Panc1 (cell line): ENCODE results near the gene CADPS2. TPM values are rescaled to one million over a fixed set of nuclear protein-coding genes. Genes with fewer than 3 reads are reported as not detected.

ENCODE experiments used
- ATAC-seq: fragments of 200-7000 bp; cut with Tn5 transposase; 2 replicates; pipeline ENCODE4 v1.9.1; 2020; ENCODE audit warnings: mild to moderate bottlenecking, moderate library complexity
- BruUV-seq: library from RNA; stranded (reverse); fragments of 400-500 nt; replicated peaks from 2 replicates; lab custom pipeline; 2021; lab: Mats Ljungman, UMichigan
- CTCF ChIA-PET: fragments of 300-600 bp; sonication (Branson Sonifier 250); formaldehyde crosslinking; loops from one replicate; lab custom pipeline; 2022; ENCODE audit warnings: antibody characterized with exemption; lab: Charles Lee
- POLR2A ChIA-PET: fragments of 300-600 bp; sonication (Branson Sonifier 250); formaldehyde crosslinking; loops from one replicate; lab custom pipeline; 2022; ENCODE audit warnings: antibody characterized with exemption; lab: Charles Lee
- DNase-seq: peaks from one replicate; pipeline ENCODE4 v3.0.0-alpha.2; 2010; ENCODE audit warnings: low read depth, low spot score
- H3K27ac ChIP-seq: 2 replicates; pipeline ENCODE4 v1.5.1; 2011; ENCODE audit warnings: mild to moderate bottlenecking, low read length, inconsistent platforms
- H3K27me3 ChIP-seq: fragments of 200-500 bp; sonication (Bioruptor generic); 2 replicates; pipeline ENCODE4 v1.6.0; 2014; ENCODE audit warnings: low read length, inconsistent platforms; ENCODE audit not compliant: control insufficient read depth, insufficient read depth
- H3K36me3 ChIP-seq: fragments of 200-500 bp; sonication (Bioruptor generic); 2 replicates; pipeline ENCODE4 v1.5.1; 2014; ENCODE audit warnings: inconsistent platforms, mild to moderate bottlenecking, low read length, moderate library complexity; ENCODE audit not compliant: control insufficient read depth, insufficient read depth
- H3K4me1 ChIP-seq: 2 replicates; pipeline ENCODE4 v1.5.1; 2011; ENCODE audit warnings: inconsistent platforms, mild to moderate bottlenecking, low read length, moderate library complexity; ENCODE audit not compliant: control insufficient read depth, insufficient read depth
- H3K4me3 ChIP-seq, 2 experiments: 2 replicates each; pipeline ENCODE4 v1.5.1; 2011 to 2012; ENCODE audit warnings: low read depth in 2 of 2, low read length in 2 of 2, mild to moderate bottlenecking in 2 of 2, inconsistent platforms in 1 of 2, moderate library complexity in 1 of 2
- H3K9me3 ChIP-seq: fragments of 200-500 bp; sonication (Bioruptor generic); 2 replicates; pipeline ENCODE4 v1.5.1; 2014; ENCODE audit warnings: low read depth, mild to moderate bottlenecking, inconsistent platforms, low read length, moderate library complexity; ENCODE audit not compliant: control insufficient read depth, insufficient read depth
- POLR2AphosphoS5 ChIP-seq: IDR thresholded peaks from 2 replicates; pipeline ENCODE4 v1.6.1; 2012; ENCODE audit warnings: mild to moderate bottlenecking, low read depth, low read length, moderate library complexity
- SIN3A ChIP-seq: IDR thresholded peaks from 2 replicates; pipeline ENCODE4 v1.6.1; 2012; ENCODE audit warnings: low read depth, mild to moderate bottlenecking, low read length, moderate library complexity, borderline replicate concordance; ENCODE audit not compliant: insufficient read depth
- TCF7L2 ChIP-seq: IDR thresholded peaks from 2 replicates; pipeline ENCODE4 v1.6.1; 2011; ENCODE audit warnings: mild to moderate bottlenecking, low read depth, low read length, inconsistent platforms
- in situ Hi-C: cut with HindIII; loops from 2 replicates; pipeline ENCODE4 v1.10.0; 2016; ENCODE audit warnings: low sequenced_read_pairs, low pct_unique_long_range_greater_than_20kb
- intact Hi-C: fragments of 100-400 bp; cut with micrococcal nuclease; formaldehyde crosslinking; loops from one replicate; pipeline ENCODE4 v1.10.0; 2022; ENCODE audit not compliant: unreplicated experiment
- total RNA-seq: library from RNA; stranded (reverse); gene quantifications from one replicate; pipeline ENCODE4 v1.2.1, GENCODE V29; 2021; ENCODE audit not compliant: unreplicated experiment
- TF ChIP-seq, protein P1 (sequence below): fragments of 450-650 bp; IDR thresholded peaks from 2 replicates; pipeline ENCODE4 v1.5.1; 2017; ENCODE audit warnings: mild to moderate bottlenecking
- TF ChIP-seq, protein P2 (sequence below), 2 experiments: IDR thresholded peaks; 2 replicates each; pipeline ENCODE4 v1.6.1; 2011 to 2012; ENCODE audit warnings: low read depth in 2 of 2, control low read depth in 1 of 2, low read length in 1 of 2, mild to moderate bottlenecking in 1 of 2, moderate library complexity in 1 of 2; ENCODE audit not compliant: insufficient read depth in 1 of 2

CADPS2 gene
- total RNA-seq, 1 experiment from 2014 or later = 1.6 TPM

DNA sequence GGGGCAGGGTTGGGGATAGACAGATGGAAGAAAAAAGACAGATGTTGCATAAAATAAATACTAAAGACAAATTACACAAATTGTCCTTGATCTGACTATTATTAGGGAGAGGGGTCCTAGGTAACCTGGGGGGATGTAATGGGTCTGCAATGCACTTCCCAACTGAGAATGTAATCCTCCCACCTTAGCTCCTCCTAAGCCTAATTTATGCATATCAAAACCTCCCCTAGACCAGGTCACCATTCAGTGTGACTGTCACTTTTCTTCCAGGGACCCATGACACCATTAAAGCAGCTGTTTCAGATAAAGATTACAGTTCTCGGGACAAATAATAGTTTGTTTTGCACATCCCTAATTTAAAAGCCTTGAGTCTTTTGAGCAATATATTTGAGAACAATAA, 447.8 kb downstream of the CADPS2 start:
- POLR2A ChIA-PET = no interaction called here
- Histone ChIP-seq H3K27me3 (no peaks in the 10 kb centered on the region), H3K36me3 (no peaks in the 10 kb centered on the region), H3K4me3 (no peak overlapping the region), H3K27ac (no peak overlapping the region), H3K4me1 (no peaks in the 10 kb centered on the region), H3K9me3 (no peaks in the 10 kb centered on the region)
- BruUV-seq = no TSS peak
- ATAC-seq (no peak), DNase-seq (no peak)
- TF ChIP-seq, protein P1, sequence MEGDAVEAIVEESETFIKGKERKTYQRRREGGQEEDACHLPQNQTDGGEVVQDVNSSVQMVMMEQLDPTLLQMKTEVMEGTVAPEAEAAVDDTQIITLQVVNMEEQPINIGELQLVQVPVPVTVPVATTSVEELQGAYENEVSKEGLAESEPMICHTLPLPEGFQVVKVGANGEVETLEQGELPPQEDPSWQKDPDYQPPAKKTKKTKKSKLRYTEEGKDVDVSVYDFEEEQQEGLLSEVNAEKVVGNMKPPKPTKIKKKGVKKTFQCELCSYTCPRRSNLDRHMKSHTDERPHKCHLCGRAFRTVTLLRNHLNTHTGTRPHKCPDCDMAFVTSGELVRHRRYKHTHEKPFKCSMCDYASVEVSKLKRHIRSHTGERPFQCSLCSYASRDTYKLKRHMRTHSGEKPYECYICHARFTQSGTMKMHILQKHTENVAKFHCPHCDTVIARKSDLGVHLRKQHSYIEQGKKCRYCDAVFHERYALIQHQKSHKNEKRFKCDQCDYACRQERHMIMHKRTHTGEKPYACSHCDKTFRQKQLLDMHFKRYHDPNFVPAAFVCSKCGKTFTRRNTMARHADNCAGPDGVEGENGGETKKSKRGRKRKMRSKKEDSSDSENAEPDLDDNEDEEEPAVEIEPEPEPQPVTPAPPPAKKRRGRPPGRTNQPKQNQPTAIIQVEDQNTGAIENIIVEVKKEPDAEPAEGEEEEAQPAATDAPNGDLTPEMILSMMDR = no peak
- TF ChIP-seq TCF7L2 = no peak
- in situ Hi-C loops = no loop called here
- intact Hi-C loops = no loop called here
- CTCF ChIA-PET = no interaction called here

DNA sequence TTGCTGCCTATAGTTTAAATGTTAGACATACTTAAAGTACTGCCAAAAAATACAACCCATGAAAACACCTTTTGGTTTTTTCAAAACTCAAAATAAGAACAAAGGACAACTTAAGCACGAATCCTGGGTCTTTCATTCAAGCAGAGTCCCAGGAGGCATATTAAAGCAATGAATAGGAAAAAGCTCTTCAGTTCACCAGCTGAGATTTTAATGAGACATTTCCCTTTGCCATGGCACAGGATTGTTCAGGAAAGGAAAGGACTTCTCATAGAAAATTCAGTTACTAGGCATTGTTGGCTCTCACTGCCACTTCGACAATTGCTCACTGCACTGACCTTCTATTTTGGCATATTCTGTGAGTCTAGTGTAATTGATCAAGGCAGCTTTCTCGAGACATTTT, 448.3 kb downstream of the CADPS2 start:
- in situ Hi-C loops = no loop called here
- no peaks in the 10 kb centered on the region for H3K4me1 ChIP-seq
- no peak overlapping the region for H3K4me3 ChIP-seq
- ATAC-seq = no peak
- no peak for DNase-seq
- ChIA-PET POLR2A (no interaction called here), CTCF (no interaction called here)
- TF ChIP-seq, protein P1 = no peak
- TF ChIP-seq, protein P2, sequence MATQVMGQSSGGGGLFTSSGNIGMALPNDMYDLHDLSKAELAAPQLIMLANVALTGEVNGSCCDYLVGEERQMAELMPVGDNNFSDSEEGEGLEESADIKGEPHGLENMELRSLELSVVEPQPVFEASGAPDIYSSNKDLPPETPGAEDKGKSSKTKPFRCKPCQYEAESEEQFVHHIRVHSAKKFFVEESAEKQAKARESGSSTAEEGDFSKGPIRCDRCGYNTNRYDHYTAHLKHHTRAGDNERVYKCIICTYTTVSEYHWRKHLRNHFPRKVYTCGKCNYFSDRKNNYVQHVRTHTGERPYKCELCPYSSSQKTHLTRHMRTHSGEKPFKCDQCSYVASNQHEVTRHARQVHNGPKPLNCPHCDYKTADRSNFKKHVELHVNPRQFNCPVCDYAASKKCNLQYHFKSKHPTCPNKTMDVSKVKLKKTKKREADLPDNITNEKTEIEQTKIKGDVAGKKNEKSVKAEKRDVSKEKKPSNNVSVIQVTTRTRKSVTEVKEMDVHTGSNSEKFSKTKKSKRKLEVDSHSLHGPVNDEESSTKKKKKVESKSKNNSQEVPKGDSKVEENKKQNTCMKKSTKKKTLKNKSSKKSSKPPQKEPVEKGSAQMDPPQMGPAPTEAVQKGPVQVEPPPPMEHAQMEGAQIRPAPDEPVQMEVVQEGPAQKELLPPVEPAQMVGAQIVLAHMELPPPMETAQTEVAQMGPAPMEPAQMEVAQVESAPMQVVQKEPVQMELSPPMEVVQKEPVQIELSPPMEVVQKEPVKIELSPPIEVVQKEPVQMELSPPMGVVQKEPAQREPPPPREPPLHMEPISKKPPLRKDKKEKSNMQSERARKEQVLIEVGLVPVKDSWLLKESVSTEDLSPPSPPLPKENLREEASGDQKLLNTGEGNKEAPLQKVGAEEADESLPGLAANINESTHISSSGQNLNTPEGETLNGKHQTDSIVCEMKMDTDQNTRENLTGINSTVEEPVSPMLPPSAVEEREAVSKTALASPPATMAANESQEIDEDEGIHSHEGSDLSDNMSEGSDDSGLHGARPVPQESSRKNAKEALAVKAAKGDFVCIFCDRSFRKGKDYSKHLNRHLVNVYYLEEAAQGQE (IDR thresholded peaks at IDR 0.05; ENCODE audit: insufficient read depth in 1 of 2, low read depth in 2 of 2, low read length in 1 of 2) = no peak
- TF ChIP-seq SIN3A (no peak), POLR2AphosphoS5 (no peak), TCF7L2 (no peak)
- H3K27ac ChIP-seq = no peak overlapping the region
- no peaks in the 10 kb centered on the region for H3K36me3 ChIP-seq
- no peaks in the 10 kb centered on the region for H3K9me3 ChIP-seq
- H3K27me3 ChIP-seq = no peaks in the 10 kb centered on the region
- intact Hi-C loops = no loop called here
- no TSS peak for BruUV-seq
